Lower lobe of right lung (tissue), 2 donors: Measurements from ENCODE around the gene TNF. TPM values are rescaled to one million over a fixed set of nuclear protein-coding genes. Genes with fewer than 3 reads are reported as not detected.

ENCODE experiments used
- ATAC-seq, 2 donors: fragments of 200-7000 bp; cut with Tn5 transposase; one replicate each; pipeline ENCODE4 v1.9.1; 2020 to 2022; ENCODE audit warnings: mild to moderate bottlenecking in 2 of 2, moderate library complexity in 2 of 2
- DNase-seq: peaks from one replicate; pipeline ENCODE4 v3.0.0-alpha.2; 2020
- H3K27ac ChIP-seq: fragments of 200-600 bp; one replicate; pipeline ENCODE4 v1.8.0; 2022
- H3K27me3 ChIP-seq: fragments of 200-600 bp; one replicate; pipeline ENCODE4 v1.8.0; 2022; ENCODE audit warnings: low read depth
- H3K36me3 ChIP-seq: fragments of 200-600 bp; one replicate; pipeline ENCODE4 v1.8.0; 2022; ENCODE audit warnings: mild to moderate bottlenecking
- H3K4me1 ChIP-seq: fragments of 200-600 bp; one replicate; pipeline ENCODE4 v1.8.0; 2022
- H3K4me3 ChIP-seq: fragments of 200-600 bp; one replicate; pipeline ENCODE4 v1.8.0; 2022; ENCODE audit warnings: mild to moderate bottlenecking
- H3K9me3 ChIP-seq: fragments of 200-600 bp; one replicate; pipeline ENCODE4 v1.8.0; 2022
- CTCF ChIP-seq: fragments of 200-600 bp; IDR thresholded peaks from one replicate; pipeline ENCODE4 v1.8.0; 2022; ENCODE audit warnings: antibody characterized with exemption, mild to moderate bottlenecking
- intact Hi-C: fragments of 100-400 bp; cut with DNase I; formaldehyde crosslinking; loops from one replicate; pipeline ENCODE4 v1.11.0; 2022
- total RNA-seq: library from RNA; stranded (reverse); fragmentation: NEBNext Ultra II Directional; extraction: Animal tissue kit (Norgen Biotek cat#: 25700); gene quantifications from one replicate; pipeline ENCODE4 v1.2.1, GENCODE V29; 2021
- donor health status: DM: no; HTN: yes; CAD: no; lungs with severe emphysema.

TNF gene
- total RNA-seq, 1 donor from 2014 or later = 4.5 TPM

GRCh38 chr6:31620586-31621319 lies 45.4 kb downstream of the TNF start, which contains the start of gene PRRC2A:
Gene PRRC2A, plus strand, starts transcription at chr6:31620715. Its CDS starts 2,075 bp downstream, at chr6:31622790.
- peak within 1 kb of the TSS; percentile 97 for H3K27ac ChIP-seq
- intact Hi-C loops = no loop called here
- DNase-seq (no peak), ATAC-seq (peak; percentile 68 to 95)
- H3K4me1 ChIP-seq = peaks cover 22% of the 10 kb centered on the region
- H3K4me3 ChIP-seq = peak within 1 kb of the TSS; percentile 80
- no peaks in the 10 kb centered on the region for H3K27me3 ChIP-seq
- no peak for TF ChIP-seq CTCF
- H3K36me3 ChIP-seq = peaks cover 35% of the 10 kb centered on the region
- no peaks in the 10 kb centered on the region for H3K9me3 ChIP-seq

GRCh38 chr6:31621320-31621939 lies 46.1 kb downstream of the TNF start:
- Histone ChIP-seq H3K4me3 (peak overlapping the region; percentile 80), H3K9me3 (no peaks in the 10 kb centered on the region), H3K4me1 (peaks cover 22% of the 10 kb centered on the region), H3K27me3 (no peaks in the 10 kb centered on the region), H3K36me3 (peaks cover 42% of the 10 kb centered on the region), H3K27ac (peak overlapping the region; percentile 97)
- no peak for DNase-seq
- no peak for ATAC-seq
- intact Hi-C loops = no loop called here
- TF ChIP-seq CTCF = no peak

- Histone ChIP-seq H3K4me1 (peaks cover 22% of the 10 kb centered on the region), H3K27me3 (no peaks in the 10 kb centered on the region), H3K27ac (peak overlapping the region; percentile 97), H3K4me3 (peak overlapping the region; percentile 80), H3K36me3 (peaks cover 48% of the 10 kb centered on the region), H3K9me3 (no peaks in the 10 kb centered on the region)
- DNase-seq (no peak), ATAC-seq (no peak)
- intact Hi-C loops = no loop called here
- no peak for TF ChIP-seq CTCF
Observed at GRCh38 chr6:31621991-31622390, 46.6 kb downstream of the TNF start.

DNA sequence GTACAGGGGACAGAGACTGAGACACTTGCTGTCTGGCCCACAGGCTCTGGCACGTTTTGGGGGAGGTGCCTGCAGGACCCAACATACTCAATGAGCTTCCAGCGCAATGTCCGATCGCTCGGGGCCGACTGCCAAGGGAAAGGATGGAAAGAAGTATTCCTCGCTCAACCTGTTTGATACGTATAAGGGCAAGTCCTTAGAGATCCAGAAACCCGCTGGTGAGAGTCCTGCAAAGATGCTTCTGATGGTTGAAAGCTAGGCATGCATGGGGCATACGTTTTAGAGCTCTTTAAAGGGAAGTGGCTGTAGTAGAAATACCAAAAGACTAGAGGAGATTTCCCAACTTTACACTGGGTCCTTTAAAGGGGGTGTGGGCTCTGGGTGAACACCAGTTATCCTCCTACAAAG lies 47.3 kb downstream of the TNF start:
- no peaks in the 10 kb centered on the region for H3K9me3 ChIP-seq
- peaks cover 55% of the 10 kb centered on the region for H3K36me3 ChIP-seq
- H3K4me3 ChIP-seq = no peak overlapping the region
- no peaks in the 10 kb centered on the region for H3K27me3 ChIP-seq
- intact Hi-C loops = no loop called here
- DNase-seq (peak; percentile 66), ATAC-seq (no peak)
- TF ChIP-seq CTCF = no peak
- H3K4me1 ChIP-seq = peaks cover 22% of the 10 kb centered on the region
- H3K27ac ChIP-seq = peak overlapping the region; percentile 97

DNA sequence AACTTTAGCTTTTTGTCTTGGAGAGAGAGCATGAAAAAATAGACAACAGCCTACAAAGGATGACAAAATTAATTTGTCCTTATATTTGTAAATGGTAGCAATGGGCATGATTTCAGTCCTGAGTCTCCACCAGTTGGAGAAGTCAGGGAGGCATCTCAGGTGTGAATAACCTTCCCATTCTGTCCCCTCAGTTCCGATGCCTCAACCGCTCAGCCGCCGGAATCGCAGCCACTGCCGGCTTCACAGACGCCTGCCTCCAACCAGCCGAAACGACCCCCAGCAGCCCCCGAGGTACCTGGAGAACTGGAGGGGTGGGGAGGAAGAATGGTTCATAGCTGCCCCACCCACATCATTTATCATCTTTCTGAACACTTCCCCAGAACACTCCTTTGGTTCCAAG lies 48.7 kb downstream of the TNF start:
- intact Hi-C loops = no loop called here
- no peak for ATAC-seq
- Histone ChIP-seq H3K4me1 (peaks cover 22% of the 10 kb centered on the region), H3K27me3 (no peaks in the 10 kb centered on the region), H3K9me3 (no peaks in the 10 kb centered on the region), H3K36me3 (peaks cover 69% of the 10 kb centered on the region), H3K27ac (no peak overlapping the region), H3K4me3 (no peak overlapping the region)
- no peak for TF ChIP-seq CTCF
- DNase-seq = no peak
